ENCODE measurements around the gene RNF217. TPM values are rescaled to one million over a fixed set of nuclear protein-coding genes. Genes with fewer than 3 reads are reported as not detected.

Gene RNF217
- total RNA-seq, 1 donor from 2014 or later: 25.5 TPM

- intact Hi-C loops (cut with DNase I): no loop called here
- Histone ChIP-seq H3K27me3 (ENCODE audit: low read depth) (no peaks in the 10 kb centered on the region), H3K9me3 (no peaks in the 10 kb centered on the region), H3K4me1 (no peaks in the 10 kb centered on the region), H3K4me3 (no peak overlapping the region), H3K36me3 (no peaks in the 10 kb centered on the region), H3K27ac (no peak overlapping the region)
- no peak for TF ChIP-seq CTCF (IDR thresholded peaks at IDR 0.05)
- no peak for ATAC-seq
- no peak for DNase-seq
Observed at GRCh38 chr6:125140808-125141207, 178.6 kb downstream of the RNF217 start.

Other genes starting within 250 kb of the RNF217 start
- gene TPD52L1, start 191.3 kb downstream of the RNF217 start, total RNA-seq: 15.6 TPM